HT1080 (cell line): ENCODE data around the gene RACK1. TPM values are rescaled to one million over a fixed set of nuclear protein-coding genes. Genes with fewer than 3 reads are reported as not detected.

Experiments
- DNase-seq: peaks from one replicate; pipeline ENCODE4 v3.0.0-alpha.2; 2015; ENCODE audit warnings: low read depth
- total RNA-seq: library from RNA; depleted of rRNA; stranded (reverse); fragments of >200 nt; shearing (Covaris generic); gene quantifications from 2 replicates; pipeline ENCODE4 v1.2.3, GENCODE V29; 2014

RACK1 gene
- total RNA-seq, 1 experiment from 2014 or later, result 7,681 TPM

- DNase-seq, result no peak
Observed at GRCh38 chr5:181234455-181235306, 9.0 kb downstream of the RACK1 start.

- no peak for DNase-seq
Observed at GRCh38 chr5:181233801-181234454, 9.8 kb downstream of the RACK1 start.

- no peak for DNase-seq
Observed at GRCh38 chr5:181233088-181233800, 10.5 kb downstream of the RACK1 start.

- DNase-seq, result no peak
Observed at GRCh38 chr5:181232593-181232992, 11.1 kb downstream of the RACK1 start.

- DNase-seq, result no peak
Observed at GRCh38 chr5:181231432-181231831, 12.3 kb downstream of the RACK1 start.

DNA sequence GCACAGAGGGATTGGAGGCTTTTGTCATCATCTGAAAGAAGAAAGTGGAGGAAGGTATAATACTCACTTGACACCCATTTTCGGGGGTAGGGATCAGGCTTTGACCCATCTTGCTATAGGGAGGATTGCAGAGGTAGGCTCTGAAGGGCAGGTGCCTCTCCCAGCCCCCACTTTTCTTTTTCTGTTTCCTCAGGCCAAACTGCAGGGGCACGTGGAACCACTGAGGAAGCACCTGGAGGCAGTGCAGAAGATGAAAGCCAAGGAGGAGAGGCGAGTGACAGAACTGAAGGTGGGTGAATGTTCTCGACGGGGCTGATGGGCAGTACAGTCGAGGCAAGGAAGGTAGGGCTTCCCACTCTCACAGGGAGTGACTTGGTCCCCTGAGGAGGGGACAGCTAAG lies 13.2 kb downstream of the RACK1 start:
- DNase-seq, result no peak

DNA sequence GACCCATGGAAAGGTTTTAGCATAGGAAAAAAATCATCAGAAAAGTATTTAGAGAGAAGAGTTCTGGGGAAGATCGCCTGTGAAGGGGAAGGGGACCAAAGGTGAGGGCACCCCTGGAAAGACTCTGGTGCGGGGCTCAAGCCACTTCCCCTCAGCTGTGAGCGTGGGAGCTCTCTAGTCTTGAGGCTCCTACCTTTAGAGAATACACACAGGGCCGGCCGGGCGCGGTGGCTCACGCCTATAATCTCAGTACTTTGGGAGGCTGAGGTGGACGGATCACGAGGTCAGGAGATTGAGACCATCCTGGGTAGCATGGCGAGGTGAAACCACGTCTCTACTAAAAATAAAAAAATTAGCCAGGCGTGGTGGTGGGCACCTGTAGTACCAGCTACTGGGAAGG lies 13.7 kb downstream of the RACK1 start:
- no peak for DNase-seq

- DNase-seq, result no peak
Observed at GRCh38 chr5:181224390-181225229, 19.1 kb downstream of the RACK1 start.

GRCh38 chr5:181223729-181224389 lies 19.8 kb downstream of the RACK1 start:
- DNase-seq, result no peak

DNA sequence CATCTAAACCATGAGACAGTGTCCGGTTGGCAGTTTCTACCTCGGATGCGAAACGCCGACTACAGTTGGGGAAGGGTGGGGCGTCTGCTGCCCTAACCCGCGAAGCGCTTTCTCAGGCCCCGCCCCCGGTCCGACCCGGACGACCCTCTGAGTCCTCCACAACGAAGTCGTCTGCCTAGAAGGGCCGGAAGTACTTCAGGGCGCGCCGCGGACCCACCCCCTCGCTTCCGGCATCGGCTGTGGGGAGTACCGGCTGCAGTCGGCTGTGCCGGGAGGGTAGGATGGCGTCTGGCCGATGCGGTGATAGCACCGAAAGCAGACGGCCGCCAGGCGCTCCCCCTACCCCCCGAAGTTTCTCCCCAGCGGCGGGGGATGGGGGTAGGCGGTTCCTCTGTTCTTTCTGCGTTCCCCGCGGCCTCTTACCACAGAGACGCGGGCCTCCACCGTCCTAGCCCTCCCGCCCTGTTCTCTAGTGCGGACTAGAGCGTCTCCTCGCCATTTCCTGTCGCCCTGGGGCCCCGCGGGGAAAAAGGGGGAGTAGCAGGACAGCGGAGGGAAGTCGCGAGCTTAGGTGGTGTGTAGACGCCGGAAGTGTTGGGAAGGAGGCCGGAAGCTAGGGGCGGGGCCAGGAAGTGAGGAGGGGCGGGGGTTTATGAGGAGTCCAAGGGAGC lies 20.5 kb downstream of the RACK1 start, which contains the start of gene TRIM41:
Gene TRIM41, plus strand, starts transcription at position 224 of the 671 bp plus-strand sequence. CDS start 719 bp downstream, outside the sequence.
- DNase-seq, result peak; percentile 98

DNA sequence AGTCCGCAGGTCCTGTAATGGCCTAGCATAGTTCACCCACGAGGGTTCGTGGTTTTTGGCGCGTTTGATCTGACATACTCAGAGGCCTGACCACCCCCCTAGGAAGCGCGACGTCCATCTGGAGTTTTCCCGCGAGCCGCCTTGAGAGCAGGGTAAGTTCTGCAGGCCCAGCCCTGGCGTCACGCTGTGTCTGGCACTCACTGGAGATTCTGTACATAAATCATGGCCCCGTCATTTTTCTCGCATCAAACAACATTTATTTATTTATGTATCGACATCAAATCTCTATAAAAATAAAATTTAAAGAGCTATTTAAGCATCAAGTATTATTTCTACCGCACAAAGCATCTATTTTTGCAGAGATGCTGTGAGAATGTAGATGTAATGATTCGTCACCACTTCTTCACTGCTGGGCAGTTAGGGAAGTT lies 21.1 kb downstream of the RACK1 start:
- no peak for DNase-seq

- peak; percentile 99 for DNase-seq
Observed at GRCh38 chr5:181221792-181222629, 21.7 kb downstream of the RACK1 start.

- DNase-seq, result no peak
Observed at GRCh38 chr5:181221105-181221791, 22.5 kb downstream of the RACK1 start.

GRCh38 chr5:181220178-181220515 lies 23.6 kb downstream of the RACK1 start:
- no peak for DNase-seq

GRCh38 chr5:181219262-181220177 lies 24.2 kb downstream of the RACK1 start:
- DNase-seq, result no peak

DNA sequence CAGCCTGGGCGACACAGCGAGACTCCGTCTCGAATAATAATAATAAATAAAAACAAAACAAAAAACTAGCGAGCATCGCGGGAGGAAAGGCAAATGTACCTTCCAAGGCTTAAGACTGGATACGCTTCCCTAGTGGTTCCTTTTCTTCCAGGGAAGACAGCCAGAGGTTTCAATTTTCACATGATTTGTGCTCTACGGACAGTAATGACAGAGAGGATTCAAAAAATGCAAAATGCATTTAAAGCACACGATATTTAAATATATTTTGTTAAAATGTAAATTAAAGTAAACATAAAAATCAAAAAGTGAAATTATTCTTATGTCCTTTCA lies 24.9 kb downstream of the RACK1 start:
- DNase-seq, result no peak

DNA sequence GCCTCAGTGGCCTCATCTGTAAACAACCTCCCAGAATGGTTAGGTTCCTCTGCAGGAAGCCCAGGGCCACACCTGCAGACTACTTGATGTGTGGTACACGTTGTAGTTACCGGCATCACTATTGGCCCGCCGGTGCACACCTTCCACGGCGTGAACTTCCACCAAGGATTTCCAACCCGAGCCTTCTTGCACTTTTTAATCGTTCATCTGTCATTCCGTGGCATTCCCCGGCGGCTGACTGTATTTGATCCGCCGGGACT lies 26.0 kb downstream of the RACK1 start:
- no peak for DNase-seq
